ENCODE measurements around the gene SLC24A3. TPM values are rescaled to one million over a fixed set of nuclear protein-coding genes. Genes with fewer than 3 reads are reported as not detected.

The SLC24A3 gene
- total and polyA plus RNA-seq, 2 experiments from 2014 or later, result 0.81 to 2.5 TPM

DNA sequence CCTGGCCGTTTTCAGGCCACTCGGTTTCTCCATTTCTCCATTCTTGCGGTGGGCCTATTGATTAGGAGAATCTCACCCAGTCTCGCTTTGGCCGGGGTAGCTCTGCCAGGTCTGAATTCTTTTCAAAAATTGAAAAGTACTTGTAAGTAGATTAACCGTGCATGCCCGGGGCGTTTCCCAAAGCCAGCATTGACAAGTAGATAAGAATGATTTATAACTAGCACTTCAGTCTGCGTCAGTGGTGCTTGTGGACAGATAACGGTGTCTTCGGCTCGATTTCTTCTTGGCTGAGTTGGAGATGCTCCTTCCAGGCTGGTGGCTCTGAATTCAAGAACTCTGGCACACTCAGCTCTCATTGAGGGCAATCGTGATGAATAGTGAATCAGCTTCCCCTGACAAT is 29.0 kb downstream of the SLC24A3 start:
- Histone ChIP-seq H3K4me2 (no peak overlapping the region), H3K9me2 (ENCODE audit: insufficient read depth) (no peaks in the 10 kb centered on the region), H3K4me3 (no peak overlapping the region), H3K27me3 (ENCODE audit: insufficient read depth) (no peaks in the 10 kb centered on the region), H2AFZ (no peak overlapping the region), H3K36me3 (ENCODE audit: insufficient read depth) (no peaks in the 10 kb centered on the region), H3K79me2 (replicated peaks; ENCODE audit: insufficient read depth) (no peaks in the 10 kb centered on the region), H4K20me1 (replicated peaks; ENCODE audit: insufficient read depth) (no peaks in the 10 kb centered on the region), H3F3A (replicated peaks; ENCODE audit: low read depth) (no peaks in the 10 kb centered on the region), H3K4me1 (ENCODE audit: insufficient read depth) (no peaks in the 10 kb centered on the region), H3K27ac (ENCODE audit: low read depth) (no peak overlapping the region)
- H3K9me3 Mint-ChIP-seq, result no peaks in the 10 kb centered on the region
- ATAC-seq, result no peak
- DNase-seq (ENCODE audit: low spot score), result no peak
- H3K36me3 Mint-ChIP-seq (ENCODE audit: low read depth), result no peaks in the 10 kb centered on the region
- TF ChIP-seq, protein P1, sequence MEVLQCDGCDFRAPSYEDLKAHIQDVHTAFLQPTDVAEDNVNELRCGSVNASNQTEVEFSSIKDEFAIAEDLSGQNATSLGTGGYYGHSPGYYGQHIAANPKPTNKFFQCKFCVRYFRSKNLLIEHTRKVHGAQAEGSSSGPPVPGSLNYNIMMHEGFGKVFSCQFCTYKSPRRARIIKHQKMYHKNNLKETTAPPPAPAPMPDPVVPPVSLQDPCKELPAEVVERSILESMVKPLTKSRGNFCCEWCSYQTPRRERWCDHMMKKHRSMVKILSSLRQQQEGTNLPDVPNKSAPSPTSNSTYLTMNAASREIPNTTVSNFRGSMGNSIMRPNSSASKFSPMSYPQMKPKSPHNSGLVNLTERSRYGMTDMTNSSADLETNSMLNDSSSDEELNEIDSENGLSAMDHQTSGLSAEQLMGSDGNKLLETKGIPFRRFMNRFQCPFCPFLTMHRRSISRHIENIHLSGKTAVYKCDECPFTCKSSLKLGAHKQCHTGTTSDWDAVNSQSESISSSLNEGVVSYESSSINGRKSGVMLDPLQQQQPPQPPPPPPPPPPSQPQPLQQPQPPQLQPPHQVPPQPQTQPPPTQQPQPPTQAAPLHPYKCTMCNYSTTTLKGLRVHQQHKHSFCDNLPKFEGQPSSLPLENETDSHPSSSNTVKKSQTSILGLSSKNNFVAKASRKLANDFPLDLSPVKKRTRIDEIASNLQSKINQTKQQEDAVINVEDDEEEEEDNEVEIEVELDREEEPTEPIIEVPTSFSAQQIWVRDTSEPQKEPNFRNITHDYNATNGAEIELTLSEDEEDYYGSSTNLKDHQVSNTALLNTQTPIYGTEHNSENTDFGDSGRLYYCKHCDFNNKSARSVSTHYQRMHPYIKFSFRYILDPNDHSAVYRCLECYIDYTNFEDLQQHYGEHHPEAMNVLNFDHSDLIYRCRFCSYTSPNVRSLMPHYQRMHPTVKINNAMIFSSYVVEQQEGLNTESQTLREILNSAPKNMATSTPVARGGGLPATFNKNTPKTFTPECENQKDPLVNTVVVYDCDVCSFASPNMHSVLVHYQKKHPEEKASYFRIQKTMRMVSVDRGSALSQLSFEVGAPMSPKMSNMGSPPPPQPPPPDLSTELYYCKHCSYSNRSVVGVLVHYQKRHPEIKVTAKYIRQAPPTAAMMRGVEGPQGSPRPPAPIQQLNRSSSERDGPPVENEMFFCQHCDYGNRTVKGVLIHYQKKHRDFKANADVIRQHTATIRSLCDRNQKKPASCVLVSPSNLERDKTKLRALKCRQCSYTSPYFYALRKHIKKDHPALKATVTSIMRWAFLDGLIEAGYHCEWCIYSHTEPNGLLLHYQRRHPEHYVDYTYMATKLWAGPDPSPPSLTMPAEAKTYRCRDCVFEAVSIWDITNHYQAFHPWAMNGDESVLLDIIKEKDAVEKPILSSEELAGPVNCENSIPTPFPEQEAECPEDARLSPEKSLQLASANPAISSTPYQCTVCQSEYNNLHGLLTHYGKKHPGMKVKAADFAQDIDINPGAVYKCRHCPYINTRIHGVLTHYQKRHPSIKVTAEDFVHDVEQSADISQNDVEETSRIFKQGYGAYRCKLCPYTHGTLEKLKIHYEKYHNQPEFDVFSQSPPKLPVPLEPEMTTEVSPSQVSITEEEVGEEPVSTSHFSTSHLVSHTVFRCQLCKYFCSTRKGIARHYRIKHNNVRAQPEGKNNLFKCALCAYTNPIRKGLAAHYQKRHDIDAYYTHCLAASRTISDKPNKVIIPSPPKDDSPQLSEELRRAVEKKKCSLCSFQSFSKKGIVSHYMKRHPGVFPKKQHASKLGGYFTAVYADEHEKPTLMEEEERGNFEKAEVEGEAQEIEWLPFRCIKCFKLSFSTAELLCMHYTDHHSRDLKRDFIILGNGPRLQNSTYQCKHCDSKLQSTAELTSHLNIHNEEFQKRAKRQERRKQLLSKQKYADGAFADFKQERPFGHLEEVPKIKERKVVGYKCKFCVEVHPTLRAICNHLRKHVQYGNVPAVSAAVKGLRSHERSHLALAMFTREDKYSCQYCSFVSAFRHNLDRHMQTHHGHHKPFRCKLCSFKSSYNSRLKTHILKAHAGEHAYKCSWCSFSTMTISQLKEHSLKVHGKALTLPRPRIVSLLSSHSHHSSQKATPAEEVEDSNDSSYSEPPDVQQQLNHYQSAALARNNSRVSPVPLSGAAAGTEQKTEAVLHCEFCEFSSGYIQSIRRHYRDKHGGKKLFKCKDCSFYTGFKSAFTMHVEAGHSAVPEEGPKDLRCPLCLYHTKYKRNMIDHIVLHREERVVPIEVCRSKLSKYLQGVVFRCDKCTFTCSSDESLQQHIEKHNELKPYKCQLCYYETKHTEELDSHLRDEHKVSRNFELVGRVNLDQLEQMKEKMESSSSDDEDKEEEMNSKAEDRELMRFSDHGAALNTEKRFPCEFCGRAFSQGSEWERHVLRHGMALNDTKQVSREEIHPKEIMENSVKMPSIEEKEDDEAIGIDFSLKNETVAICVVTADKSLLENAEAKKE (CRISPR knock-in tag; IDR thresholded peaks at IDR 0.05), result no peak
- H3K4me3 Mint-ChIP-seq, result no peak overlapping the region
- peaks cover 9% of the 10 kb centered on the region for H3K27me3 Mint-ChIP-seq (ENCODE audit: insufficient read depth, low read depth, poor library complexity)
- no peaks in the 10 kb centered on the region; the same call in 2 of the 3 replicates for H3K4me1 Mint-ChIP-seq
- no peak overlapping the region for H3K27ac Mint-ChIP-seq

GRCh38 chr20:19244291-19244690 is 31.8 kb downstream of the SLC24A3 start:
- Histone ChIP-seq H3K79me2 (replicated peaks; ENCODE audit: insufficient read depth) (no peaks in the 10 kb centered on the region), H3K27ac (ENCODE audit: low read depth) (no peak overlapping the region), H3K4me2 (no peak overlapping the region), H4K20me1 (replicated peaks; ENCODE audit: insufficient read depth) (no peaks in the 10 kb centered on the region), H3K27me3 (ENCODE audit: insufficient read depth) (no peaks in the 10 kb centered on the region; the same call in 1 of the 2 replicates), H3K36me3 (ENCODE audit: insufficient read depth) (no peaks in the 10 kb centered on the region), H2AFZ (no peak overlapping the region), H3K9me2 (ENCODE audit: insufficient read depth) (no peaks in the 10 kb centered on the region), H3F3A (replicated peaks; ENCODE audit: low read depth) (no peaks in the 10 kb centered on the region), H3K4me1 (ENCODE audit: insufficient read depth) (no peaks in the 10 kb centered on the region), H3K4me3 (no peak overlapping the region)
- no peaks in the 10 kb centered on the region; the same call in 2 of the 3 replicates for H3K4me1 Mint-ChIP-seq
- H3K4me3 Mint-ChIP-seq, result no peak overlapping the region
- DNase-seq (ENCODE audit: low spot score), result no peak
- no peak overlapping the region for H3K27ac Mint-ChIP-seq
- H3K36me3 Mint-ChIP-seq (ENCODE audit: low read depth), result no peaks in the 10 kb centered on the region
- peaks cover 9% of the 10 kb centered on the region for H3K27me3 Mint-ChIP-seq (ENCODE audit: insufficient read depth, low read depth, poor library complexity)
- no peaks in the 10 kb centered on the region for H3K9me3 Mint-ChIP-seq
- no peak for ATAC-seq
- TF ChIP-seq EZH2phosphoT487 (IDR thresholded peaks at IDR 0.05; ENCODE audit: unreplicated experiment) (no peak), STAT1 (IDR thresholded peaks at IDR 0.05; ENCODE audit: unreplicated experiment) (no peak), EZH2 (IDR thresholded peaks at IDR 0.05; ENCODE audit: low read depth, unreplicated experiment) (no peak), NANOG (IDR thresholded peaks at IDR 0.05; ENCODE audit: borderline replicate concordance) (no peak)
- TF ChIP-seq, protein P2, sequence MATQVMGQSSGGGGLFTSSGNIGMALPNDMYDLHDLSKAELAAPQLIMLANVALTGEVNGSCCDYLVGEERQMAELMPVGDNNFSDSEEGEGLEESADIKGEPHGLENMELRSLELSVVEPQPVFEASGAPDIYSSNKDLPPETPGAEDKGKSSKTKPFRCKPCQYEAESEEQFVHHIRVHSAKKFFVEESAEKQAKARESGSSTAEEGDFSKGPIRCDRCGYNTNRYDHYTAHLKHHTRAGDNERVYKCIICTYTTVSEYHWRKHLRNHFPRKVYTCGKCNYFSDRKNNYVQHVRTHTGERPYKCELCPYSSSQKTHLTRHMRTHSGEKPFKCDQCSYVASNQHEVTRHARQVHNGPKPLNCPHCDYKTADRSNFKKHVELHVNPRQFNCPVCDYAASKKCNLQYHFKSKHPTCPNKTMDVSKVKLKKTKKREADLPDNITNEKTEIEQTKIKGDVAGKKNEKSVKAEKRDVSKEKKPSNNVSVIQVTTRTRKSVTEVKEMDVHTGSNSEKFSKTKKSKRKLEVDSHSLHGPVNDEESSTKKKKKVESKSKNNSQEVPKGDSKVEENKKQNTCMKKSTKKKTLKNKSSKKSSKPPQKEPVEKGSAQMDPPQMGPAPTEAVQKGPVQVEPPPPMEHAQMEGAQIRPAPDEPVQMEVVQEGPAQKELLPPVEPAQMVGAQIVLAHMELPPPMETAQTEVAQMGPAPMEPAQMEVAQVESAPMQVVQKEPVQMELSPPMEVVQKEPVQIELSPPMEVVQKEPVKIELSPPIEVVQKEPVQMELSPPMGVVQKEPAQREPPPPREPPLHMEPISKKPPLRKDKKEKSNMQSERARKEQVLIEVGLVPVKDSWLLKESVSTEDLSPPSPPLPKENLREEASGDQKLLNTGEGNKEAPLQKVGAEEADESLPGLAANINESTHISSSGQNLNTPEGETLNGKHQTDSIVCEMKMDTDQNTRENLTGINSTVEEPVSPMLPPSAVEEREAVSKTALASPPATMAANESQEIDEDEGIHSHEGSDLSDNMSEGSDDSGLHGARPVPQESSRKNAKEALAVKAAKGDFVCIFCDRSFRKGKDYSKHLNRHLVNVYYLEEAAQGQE (IDR thresholded peaks at IDR 0.05; ENCODE audit: unreplicated experiment), result no peak
- TF ChIP-seq, protein P3, sequence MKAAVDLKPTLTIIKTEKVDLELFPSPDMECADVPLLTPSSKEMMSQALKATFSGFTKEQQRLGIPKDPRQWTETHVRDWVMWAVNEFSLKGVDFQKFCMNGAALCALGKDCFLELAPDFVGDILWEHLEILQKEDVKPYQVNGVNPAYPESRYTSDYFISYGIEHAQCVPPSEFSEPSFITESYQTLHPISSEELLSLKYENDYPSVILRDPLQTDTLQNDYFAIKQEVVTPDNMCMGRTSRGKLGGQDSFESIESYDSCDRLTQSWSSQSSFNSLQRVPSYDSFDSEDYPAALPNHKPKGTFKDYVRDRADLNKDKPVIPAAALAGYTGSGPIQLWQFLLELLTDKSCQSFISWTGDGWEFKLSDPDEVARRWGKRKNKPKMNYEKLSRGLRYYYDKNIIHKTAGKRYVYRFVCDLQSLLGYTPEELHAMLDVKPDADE (IDR thresholded peaks at IDR 0.05), result no peak
